D721Med (cell line): ENCODE results near the gene IPP.
"Not testable (repeated sequence)": the region's sequence is repeated elsewhere in the genome, so short reads cannot be mapped to it uniquely, and the experiment has no call there.

Experiments used
- DNase-seq: peaks from one replicate; pipeline ENCODE4 v3.0.0; 2011; ENCODE audit warnings: low spot score; ENCODE audit not compliant: insufficient read length
- FAIRE-seq: peaks from 2 replicates; lab custom pipeline; 2011; peaks lifted over from hg19 to GRCh38; lab: Jason Lieb, UNC
- CTCF ChIP-seq: IDR thresholded peaks from 2 replicates; pipeline ENCODE4 v1.5.1; 2012; ENCODE audit warnings: mild to moderate bottlenecking, control low read depth; ENCODE audit not compliant: insufficient read depth; ENCODE audit errors: missing control alignments

The IPP gene

DNA sequence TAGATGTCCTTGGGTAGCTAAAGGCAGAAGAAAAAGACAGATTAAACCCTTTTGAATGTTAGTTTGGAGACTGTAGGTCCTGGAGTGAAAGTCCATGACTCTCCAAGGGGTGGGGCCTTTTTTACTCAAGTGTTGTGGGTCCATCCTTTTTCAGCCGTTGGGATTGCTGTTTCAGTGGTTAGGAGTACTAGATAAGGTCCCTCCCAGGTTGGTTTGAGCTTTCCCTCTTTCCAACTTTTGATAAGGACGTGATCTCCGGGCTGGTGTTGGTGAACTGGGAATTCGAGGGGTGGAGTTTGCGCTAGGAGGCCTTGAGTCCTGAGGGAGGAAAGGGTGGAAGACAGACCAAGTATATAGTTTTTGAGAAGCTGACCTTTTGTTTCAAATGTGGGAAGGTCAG lies 5.2 kb upstream of the IPP start:
- TF ChIP-seq CTCF, result no peak
- DNase-seq, result no peak
- no peak for FAIRE-seq

DNA sequence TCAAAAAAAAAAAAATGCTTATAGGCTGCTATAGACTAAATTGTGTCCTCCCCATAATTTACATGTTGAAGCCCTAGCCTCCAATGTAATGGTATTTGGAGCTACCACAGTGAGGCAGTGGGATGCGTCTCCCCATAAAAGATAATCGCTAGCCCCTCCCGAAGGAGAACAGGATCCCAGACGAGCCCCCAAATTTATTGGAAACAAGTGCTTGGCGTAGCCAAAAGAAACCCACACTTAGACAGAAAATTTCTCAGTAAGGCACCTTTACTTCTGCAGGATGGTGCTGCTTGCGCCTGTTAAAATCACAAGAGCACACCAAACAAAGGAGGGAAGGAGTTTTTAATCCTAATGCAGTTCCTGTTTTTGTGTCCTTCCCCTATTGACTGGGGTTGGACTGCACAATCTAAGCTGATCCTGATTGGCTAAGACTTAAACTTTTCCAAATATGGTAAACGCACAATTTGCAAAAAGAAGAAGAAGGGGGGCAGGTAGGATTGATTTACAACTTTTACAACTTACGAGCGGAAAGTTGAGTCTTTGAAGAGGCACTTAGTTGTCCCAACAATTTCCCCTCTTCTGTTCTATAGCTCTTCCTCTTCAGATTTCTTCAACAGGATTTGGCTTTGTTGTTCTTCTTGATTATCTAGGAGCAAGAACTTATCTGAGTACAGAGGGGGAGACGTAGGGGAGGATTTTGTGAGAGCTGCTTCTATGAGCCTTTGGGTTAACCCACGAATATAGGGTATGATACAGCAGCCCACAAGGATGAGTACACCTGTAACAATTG lies 3.0 kb upstream of the IPP start:
- TF ChIP-seq CTCF, result no peak
- FAIRE-seq, result no peak
- DNase-seq, result no peak

- DNase-seq (no peak), FAIRE-seq (no peak)
- TF ChIP-seq CTCF, result no peak
Measured at GRCh38 chr1:45752441-45753052, 2.1 kb upstream of the IPP start.

- no peak for FAIRE-seq
- no peak for DNase-seq
- TF ChIP-seq CTCF, result no peak
Measured at GRCh38 chr1:45752014-45752413, 1.6 kb upstream of the IPP start.

- DNase-seq, result not testable (repeated sequence)
Measured at GRCh38 chr1:45751039-45751838, 786 bp upstream of the IPP start.

DNA sequence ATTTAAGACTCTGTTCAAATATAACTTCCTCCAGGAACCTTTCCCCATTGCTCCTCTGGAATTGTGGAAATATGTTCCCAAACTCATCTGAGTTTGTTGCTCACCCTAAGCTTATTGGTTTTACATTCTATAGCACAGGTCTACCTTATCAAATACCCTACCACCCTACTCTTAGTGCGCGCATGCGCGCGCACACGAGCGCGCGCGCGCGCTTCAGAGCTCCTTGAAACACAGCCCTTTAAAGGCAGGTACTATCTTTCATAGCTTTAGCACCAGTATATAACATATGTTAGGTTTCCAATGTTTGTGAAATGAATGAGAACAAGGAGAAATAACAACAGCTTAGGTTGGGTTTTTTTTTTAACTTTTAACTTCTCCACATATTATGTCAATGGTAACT lies 3.5 kb downstream of the IPP start:
- TF ChIP-seq CTCF, result no peak
- no peak for FAIRE-seq
- no peak for DNase-seq

More at GRCh38 chr1:45751039-45751838, 786 bp upstream of the IPP start:
- not testable (repeated sequence) for FAIRE-seq

- FAIRE-seq, DNase-seq: not testable (repeated sequence)
Measured at GRCh38 chr1:45739641-45740156, 10.8 kb downstream of the IPP start.
